NCI-H446 (cell line): Measurements from ENCODE around the gene CCT5.

Experiments used
- DNase-seq, 2 experiments: peaks; one replicate each; lab custom pipeline; 2025; lab: John Stamatoyannopoulos, UW

CCT5 gene

DNA sequence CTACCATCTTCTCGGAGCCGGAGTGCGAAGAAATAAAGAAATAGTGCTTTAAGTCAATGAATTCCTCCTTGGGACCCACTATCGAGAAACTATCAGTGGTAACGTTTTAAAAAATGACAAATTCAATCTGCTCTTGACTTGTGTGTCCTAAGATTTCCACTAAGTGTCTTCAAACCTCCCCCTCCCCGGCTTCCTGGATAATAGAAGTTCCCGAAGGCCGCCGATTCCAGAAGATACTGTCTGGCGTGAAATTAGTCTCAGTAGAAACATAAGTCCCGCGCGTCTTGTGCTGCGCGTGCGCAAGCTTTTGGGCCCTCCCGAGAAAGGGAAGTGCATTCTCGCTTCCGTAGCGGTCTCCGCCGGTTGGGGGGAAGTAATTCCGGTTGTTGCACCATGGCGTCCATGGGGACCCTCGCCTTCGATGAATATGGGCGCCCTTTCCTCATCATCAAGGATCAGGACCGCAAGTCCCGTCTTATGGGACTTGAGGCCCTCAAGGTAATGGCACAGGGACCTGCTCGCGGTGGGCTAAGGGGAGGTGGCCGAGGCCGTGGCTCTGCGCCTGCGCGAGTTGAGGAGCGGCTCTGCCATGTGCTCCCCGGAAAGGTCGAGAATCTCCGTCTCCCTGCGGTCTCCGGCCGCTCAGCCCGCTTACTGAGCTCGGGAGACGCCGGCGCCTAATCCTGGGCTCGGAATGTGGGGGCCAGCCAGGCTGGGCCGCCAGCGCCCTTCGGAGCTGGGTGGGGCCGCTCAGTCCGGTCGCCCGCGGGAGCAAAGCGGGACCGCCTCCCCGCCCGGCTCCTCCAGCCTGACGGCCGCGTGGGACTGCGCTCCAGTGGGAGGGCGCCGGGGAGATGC, at the start of gene CCT5:
Gene CCT5, plus strand, starts transcription at position 333 of the 858 bp plus-strand sequence. Its CDS starts 61 bp downstream, at position 394.
- DNase-seq: peak; percentile 100

DNA sequence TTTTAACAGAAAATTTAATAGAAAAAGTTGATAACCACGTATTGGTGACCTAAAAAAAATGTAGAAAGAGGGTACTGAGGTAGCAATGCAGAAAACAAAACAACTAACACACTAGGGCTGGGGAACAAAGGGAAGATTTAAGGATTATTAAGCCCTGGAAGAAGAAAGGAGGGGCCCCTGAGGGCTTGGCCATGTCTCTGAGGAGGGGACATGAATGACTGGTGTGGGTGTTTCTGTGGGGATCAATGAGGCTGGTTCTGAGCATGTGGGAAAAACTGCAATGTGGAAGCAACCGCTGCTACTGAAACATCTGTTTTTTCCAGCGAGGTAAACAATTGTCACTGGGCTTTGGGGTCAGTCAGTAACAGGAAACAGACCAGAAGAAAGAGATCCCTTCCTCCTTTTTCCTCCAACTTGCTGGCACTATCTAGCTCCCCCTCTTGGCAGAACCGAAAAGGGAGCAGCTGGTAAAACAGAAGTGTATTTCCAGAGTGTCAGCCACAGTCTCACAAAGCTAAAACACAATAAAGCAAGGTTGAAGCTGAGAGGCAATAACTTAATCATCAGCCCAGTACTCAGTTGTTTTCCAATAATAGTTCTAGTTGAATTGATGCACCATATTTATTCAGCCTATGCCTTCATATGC, 48.7 kb upstream of the CCT5 start:
- DNase-seq: peak in 1 of 2 experiments; percentile 41

DNA sequence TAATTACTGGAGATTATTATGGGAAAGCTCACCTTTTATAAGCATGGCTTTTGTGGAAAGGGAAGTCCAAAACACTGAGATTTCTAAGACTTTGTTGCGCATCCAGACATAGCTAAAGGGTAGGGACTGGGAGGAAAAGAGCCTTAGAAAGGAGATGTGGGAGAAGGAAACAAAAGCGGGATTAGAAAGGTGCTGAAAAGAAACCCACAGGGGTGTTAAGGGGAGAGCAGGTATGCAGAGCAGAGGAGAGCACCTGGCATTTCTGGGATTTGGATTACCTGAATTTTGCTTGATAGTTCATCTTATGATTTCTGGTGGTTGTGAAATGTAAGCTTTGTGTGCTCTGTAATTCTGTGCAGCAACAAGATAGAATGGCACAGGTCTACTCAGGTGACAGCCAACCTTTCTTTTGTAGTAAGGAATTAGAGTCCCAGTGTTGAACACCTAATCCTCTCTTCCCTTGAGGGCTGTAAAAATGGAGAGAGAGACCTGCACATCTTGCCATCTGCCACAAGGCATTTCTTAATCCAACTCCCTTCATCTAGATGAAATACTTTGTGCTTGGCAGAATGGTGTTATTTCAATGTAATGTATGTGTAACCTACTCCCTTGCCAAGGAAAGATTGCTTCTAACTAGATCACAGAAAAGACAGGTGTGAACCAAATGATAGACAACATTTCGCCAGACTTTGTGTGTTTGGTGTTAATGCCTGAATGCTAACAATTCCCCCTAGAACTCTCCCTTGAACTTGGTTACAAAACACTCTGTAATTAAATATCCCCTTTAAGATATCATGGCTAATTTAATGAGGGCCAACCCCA, 47.8 kb upstream of the CCT5 start:
- peak in 1 of 2 experiments; percentile 25 for DNase-seq

DNA sequence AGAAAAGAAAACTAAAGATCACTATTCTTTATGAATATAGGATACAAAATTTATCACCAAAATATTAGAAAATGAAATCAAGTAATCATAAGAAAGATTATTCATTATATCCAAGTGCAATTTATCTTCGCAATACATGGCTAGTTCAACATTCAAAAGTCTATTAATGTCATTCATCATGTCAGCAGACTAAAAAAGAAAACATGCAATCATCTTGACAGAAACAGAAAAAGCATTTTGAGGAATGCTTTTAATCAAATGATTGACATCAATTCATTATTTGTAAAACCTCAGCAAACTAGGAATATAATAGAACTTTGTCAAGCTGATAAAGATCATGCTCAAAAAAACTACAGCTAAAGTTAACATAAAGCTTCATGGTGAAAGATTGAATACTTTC, 41.1 kb upstream of the CCT5 start:
- DNase-seq: no peak

DNA sequence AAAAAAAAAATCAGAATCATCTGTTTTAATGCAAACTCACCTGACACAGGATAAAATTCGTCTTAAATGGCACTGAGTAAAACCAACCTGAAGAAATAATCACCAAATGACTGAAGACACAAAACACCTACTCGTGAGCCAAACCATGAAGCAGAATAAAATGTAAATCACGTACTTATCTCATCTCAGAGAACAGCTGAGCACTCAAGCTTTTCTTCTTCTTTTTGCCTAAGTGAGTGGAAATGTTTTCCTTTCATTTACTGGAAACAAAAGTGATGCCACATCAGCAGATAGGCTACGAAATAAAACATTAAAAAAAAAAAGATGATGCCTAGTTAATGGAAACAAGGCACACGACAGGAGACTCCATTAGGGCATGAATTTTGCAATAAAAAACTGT, 36.8 kb upstream of the CCT5 start:
- no peak for DNase-seq

DNA sequence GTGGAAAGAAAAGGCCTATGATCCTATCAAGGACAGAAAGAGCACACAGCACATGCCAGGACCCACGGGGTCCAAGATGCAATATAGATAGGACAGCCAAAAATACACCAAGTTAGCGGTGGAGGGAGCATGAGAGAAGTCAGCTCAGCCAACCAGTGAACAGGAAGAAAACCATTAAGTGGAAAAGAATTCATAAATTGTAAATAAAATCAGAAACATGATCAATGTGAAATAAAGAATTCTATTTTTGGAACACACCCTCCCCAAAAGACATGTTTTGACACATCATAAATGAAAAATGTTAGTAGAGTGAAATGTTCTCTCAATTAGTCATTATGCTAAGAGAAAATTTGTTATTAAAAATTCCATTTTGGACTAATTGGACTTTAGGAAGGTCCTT, 36.0 kb upstream of the CCT5 start:
- no peak for DNase-seq

DNA sequence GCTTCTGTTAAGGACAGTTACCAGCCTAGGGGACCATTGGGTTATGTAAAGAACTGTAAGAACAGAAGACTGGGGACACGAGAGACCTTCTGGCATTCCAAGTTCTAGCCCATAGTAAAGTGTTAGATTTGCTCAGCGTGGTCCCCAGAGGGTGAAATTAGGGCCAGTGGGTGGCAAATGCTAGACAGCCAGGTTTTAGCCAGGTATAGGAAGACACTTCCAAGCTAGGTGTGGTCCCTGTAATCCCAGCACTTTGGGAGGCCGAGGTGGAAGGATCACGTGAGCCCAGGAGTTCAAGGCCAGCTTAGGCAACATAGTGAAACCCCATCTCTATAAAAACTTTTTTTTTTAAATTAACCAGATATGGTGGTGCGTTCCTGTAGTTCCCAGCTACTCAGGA, 34.7 kb upstream of the CCT5 start:
- no peak for DNase-seq

DNA sequence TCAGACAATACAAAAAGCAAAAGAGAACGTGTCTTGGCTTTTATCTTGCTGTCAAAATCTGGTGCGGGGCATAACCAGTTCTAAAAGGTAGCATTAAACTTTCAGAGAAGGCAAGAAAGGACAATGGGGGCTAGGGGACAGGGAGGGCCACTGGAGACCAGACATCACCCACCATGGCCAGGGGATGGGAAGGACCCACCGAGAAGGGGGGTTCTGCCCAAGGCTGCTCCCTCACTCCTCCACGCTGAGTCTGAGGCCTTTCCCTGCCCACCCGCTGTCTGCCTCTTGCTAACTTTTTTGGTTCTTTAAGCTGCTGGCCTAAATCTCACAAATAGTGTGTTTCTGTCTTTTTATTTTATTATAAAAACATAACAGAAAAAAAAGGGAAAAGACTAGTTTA, 34.0 kb upstream of the CCT5 start:
- DNase-seq: no peak

DNA sequence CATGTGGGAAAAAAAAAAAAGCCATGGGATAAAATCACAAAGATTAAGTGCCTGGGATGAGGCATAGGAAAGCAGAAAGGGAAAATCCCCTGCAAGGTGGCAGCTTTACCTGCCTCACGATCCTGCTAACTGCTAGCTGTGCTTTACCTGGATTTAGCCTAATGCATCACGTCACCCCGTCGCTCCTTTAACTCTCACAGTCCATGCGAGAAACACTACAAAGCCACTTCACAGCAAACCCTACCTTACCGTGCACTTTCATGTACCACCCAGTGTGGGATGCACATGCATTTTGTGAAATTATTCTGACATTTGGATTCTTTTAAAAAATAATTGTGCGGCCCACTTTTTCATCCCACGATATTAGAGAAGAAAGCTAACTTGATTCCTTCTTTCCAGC, 31.4 kb upstream of the CCT5 start:
- no peak for DNase-seq

DNA sequence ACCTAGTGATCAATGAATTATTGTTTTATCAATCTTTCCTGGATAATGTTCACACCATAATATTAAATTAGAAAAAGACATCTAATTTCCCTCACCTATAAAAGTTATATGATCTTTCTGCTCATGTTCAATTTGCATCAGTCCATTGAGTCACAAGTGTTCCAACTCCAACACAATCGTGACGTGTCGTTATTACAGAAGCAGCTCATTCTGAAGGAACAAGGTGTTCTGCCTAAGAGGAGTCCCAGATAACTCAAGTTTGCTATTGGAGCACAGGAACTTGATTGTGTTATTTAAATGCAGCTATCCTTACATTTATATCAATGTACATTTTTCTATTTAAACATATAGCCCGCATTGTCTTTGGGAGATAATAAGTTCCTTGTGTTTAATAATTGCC, 31.0 kb upstream of the CCT5 start:
- no peak for DNase-seq

DNA sequence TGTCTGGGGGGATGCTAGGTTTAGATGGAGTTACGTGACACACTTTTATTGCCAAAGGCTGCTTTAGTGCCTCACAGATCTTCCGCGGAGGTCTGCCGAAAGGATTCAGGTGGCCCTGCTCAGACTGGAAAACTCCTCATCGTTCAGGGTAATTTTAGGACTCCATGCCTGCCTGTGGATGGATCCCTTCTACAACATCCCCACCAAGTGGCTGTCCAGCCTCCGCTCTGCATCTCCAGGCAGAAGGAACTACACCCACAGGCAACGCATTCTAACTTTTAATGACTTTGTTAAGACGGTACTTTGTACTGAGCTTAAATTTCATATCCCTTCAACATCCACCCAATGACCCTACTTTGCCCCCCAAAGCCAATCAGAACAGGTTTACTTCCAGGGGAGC, 29.8 kb upstream of the CCT5 start:
- DNase-seq: no peak

DNA sequence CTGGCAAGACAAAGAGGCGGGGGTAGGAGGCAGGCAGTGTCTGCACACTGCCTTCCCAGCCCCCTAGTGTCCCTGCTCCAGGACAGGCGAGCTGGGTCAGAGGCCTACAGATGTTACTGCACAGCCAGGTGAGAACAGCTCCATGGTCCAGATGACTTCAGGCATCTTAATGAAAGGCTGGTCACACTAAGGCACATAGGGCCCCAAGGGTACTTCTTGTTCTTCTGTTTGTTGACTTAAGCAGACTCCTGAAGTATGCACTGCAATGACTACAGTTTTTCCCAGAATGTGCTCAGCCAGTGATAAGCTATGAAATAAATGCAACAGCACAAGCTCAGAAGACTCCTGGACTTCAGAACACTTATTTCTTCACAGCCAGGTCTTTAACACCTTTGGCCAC, 27.8 kb upstream of the CCT5 start:
- no peak for DNase-seq

DNA sequence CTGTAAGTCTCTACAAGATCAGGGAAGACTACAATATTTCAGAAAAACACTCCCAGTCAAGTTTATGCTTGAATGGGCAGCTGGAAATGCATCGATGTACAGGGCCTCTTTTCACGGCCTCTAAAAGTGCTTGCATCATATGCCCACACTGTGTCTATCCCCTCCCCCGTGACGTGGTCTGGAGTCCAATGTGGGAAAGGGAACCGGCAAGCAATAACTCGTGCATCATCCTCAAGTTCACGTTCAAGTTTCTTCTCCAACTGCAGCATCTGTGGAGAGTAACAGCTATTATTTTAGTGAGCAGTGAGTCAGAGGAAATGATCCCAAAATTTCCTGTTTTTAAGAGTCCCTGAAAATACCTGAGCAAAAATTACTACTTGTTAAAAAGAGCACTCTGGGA, 22.7 kb upstream of the CCT5 start:
- no peak for DNase-seq

DNA sequence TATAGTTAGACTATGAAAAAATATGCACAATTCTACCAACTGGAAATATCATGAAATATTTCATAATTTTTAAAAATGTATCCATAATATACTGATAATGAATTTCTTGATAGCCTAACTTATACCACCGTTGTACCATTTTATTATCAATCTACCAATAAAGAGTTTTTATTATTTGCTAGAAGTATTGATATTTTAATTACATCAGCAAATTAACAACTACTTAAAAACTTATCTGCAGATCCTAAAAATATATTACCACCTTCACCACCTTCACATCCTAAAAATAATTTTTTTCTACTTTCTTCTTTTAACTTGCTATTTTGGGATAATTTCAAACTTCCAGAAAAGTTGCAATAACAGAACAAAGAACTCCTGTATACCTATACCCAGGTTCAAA, 21.8 kb upstream of the CCT5 start:
- DNase-seq: no peak

DNA sequence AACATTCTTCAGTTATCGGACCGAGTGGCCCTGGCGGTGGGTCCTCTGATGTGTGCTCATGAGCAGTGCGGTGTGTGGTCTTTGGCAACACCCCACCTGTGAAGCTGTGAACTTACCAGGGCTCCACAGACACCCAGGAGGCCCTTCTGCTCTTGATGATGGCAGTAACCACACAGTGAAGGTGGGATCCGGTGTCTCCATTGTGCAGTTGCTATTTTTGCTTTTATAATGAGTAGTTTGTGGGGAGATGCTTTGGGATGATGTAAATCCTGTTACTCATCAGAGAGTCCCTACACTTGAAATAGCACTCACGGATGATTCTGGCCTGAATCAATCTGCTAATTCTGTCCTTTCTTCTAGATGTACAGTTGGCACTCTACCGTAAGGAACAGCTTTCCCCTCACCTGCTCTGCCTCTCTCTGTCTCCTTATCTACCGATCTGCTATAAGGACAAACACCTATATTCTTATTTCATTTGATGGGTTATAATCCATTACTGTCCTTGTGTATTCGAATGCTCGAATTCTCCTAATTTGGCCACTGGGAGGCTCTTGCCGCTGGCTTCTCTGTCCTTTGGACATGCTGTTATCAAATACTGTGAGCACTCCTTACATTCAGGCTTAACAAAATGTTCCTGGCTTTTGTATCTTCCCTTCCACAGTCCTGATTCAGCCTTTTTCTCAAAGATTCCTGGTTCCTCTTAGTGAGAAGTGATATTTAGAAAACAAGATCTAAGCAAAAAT, 20.6 kb upstream of the CCT5 start:
- DNase-seq: peak in 1 of 2 experiments; percentile 20

DNA sequence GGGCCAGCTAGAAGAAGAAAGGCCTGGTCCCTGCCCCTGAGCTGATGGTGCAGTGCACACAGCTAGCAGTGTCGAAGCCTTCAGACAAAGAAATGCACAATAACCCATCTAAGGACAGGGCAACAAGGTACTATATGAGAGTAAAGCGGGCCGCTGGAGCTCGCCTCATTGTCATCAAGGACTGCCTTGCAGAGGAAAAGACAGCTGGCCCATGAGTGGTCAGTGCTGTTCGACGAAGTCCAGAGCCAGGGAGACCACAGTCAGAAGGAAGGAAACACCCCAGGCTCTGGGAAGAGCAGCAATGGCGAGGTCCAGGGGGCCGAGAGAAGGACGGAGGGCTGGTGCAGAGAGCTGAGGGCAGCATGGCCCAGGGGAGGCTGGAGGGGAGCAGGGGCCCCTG, 17.7 kb upstream of the CCT5 start:
- DNase-seq: no peak

DNA sequence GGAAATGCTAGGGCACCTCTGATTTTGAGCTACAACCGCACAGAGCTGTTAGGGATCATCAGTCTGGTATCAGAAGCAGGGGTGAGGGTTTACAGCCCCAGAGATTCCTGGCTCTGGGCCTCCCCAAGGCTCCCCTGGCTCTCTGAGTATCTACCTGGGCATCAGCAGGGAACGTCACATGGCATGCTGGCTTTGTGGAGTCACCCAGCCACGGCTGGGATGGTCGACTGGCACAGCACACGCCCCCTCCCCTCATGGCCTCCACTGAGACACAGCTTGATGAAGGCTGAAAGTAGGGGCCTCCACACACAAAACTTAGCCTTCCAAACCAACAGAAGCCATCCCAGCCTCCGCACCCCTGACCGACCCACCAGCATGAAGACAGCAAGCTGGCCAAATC, 17.1 kb upstream of the CCT5 start:
- no peak for DNase-seq

DNA sequence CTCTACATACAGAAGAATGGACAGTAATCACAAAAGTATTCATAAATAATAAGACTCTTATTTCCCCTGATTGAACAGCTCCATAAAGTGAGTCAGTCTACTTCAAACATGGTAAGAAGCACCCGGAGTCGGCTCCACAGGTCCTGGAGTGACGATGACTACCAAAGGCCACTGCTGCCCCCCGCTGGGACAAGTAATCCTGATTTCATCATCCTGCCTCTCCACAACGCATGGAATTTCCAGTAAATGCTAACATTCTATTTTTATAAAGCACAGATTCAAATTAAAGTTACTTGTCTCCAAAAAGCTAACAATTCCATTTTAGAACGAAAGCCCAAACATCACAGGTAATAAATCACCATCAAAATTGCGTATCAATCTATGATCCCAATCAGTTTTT, 16.6 kb upstream of the CCT5 start:
- peak in 1 of 2 experiments; percentile 55 for DNase-seq

DNA sequence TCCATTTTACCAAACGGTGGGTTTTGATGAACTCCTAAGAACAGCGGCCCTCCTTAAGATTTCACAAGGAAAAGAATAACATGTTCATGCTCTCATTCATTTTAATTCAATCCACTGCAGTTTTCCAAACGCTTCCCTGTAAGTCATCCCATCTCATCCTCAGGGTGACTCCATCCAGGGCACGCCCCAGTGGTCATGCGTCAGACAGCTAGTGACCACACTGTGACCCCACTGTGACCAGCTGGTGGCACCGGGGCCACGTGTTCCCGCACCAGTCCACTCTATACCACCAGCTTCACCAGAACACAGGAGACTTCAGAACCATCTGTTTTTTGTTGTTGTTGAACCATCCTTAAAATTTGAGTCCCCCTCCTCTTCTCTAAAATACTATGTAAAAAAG, 14.7 kb upstream of the CCT5 start:
- DNase-seq: no peak

DNA sequence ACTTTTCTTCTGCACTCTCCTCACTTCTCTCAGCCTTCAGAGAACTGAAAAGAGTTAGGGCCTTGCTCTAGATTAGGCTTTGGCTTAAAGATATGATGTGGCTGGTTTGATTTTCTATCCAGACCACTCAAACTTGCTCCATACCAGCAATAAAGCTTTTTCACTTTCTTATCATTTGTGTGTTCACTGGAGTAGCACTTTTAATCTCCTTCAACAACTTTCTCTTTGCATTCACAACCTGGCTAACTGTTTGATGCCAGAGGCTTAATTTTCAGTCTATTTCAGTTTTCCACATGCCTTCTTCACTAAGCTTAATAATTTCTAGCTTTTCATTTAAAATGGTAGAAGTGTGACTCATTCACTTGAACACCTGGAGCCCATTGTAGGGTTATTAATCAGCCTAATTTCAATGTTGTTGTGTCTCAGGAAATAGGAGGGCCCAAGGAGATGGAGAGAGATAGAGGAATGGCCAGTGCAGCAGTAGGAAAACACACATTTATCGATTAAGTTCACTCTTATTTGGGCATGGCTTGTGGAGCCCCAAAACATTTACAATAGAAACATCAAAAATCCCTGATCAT, 6.3 kb upstream of the CCT5 start:
- DNase-seq: no peak

DNA sequence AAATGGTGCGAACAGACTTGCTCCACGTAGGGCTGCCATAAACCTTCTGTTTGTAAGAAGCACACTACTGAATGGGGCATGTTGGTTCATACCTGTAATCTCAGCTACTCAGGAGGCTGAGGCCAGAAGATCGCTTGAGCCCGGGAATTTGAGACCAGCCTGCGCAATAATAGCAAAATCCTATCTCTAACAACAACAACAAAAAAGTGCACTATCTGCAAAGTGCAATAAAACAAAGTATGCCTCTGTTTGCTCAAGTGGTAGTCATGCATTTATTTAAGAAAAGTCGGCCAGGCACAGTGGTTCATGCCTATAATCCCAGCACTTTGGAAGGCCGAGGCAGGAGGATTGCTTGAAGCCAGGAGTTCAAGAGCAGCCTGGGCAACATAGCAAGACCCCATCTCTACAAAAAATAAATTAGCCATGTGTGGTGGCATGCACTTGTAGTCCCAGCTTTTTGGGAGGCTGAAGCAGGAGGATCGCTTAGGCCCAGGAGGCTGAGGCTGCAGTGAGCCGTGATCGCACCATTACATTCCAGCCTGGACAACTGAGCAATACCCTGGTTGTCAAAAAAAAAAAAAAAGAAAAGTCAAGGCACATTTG, 5.6 kb upstream of the CCT5 start:
- no peak for DNase-seq
